ENCODE data around the gene PHACTR1. TPM values are rescaled to one million over a fixed set of nuclear protein-coding genes. Genes with fewer than 3 reads are reported as not detected.

The PHACTR1 gene
- total RNA-seq, 4 donors from 2014 or later, result 2.6 to 11.2 (median 4.9) TPM

GRCh38 chr6:13253272-13253671 lies 536.7 kb downstream of the PHACTR1 start:
- TF ChIP-seq CTCF (IDR thresholded peaks at IDR 0.05; ENCODE audit: low read depth), result no peak

GRCh38 chr6:13256266-13257001 lies 539.9 kb downstream of the PHACTR1 start:
- no peak for TF ChIP-seq CTCF (IDR thresholded peaks at IDR 0.05; ENCODE audit: low read depth)

- TF ChIP-seq CTCF (IDR thresholded peaks at IDR 0.05; ENCODE audit: low read depth), result no peak
Observed at GRCh38 chr6:13259393-13259792, 542.8 kb downstream of the PHACTR1 start.

DNA sequence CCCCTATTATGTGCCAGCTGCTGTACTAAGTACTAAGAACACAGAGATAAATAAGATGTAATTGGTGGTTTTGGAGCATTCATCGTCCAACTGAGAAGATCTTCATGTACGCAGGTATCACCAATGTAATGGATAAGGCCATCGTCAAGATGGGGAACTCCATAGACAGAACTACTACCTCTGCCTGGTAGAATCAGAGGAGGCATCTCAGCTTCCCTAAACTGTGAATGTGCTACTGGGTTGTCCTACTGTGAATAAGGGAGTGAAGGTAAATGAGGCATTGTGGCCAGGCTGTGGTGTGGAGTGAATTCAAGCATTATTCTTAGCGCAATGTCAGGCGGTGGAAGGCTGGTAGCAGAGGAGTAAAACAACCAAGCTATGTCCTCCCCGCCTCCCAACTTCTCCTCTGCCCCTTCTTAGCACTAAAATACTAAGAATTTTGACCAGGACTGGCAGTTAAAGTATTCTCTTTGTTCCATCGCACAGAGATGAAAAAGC lies 543.6 kb downstream of the PHACTR1 start:
- no peak for TF ChIP-seq CTCF (IDR thresholded peaks at IDR 0.05; ENCODE audit: low read depth)

GRCh38 chr6:13260831-13261230 lies 544.3 kb downstream of the PHACTR1 start:
- TF ChIP-seq CTCF (IDR thresholded peaks at IDR 0.05; ENCODE audit: low read depth), result no peak

DNA sequence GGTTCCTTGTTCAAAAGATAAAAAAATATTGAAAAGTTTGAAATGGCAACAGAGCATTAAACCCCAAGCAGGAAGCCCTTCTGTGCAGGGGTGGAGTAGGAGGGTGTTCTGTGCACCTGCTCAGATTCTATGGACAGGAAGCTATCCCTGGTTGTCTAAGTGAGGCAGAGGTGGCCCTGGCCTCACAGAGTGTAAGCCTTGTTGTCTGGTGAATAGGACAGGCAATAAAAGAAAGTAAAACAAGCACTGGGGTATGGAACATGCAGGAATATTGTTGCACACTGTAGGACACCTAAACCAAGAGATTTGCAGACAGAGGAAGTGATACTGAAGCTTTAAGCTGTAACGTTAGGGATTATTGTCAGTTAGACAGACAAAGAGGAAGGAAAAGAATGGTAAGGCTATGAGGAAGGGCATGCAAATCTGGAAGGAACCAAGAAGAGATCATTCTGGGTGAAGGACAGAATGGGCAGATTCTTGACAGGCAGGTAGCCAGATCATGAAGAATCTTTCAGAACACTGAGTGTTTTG lies 545.0 kb downstream of the PHACTR1 start:
- TF ChIP-seq CTCF (IDR thresholded peaks at IDR 0.05; ENCODE audit: low read depth), result no peak

- TF ChIP-seq CTCF (IDR thresholded peaks at IDR 0.05; ENCODE audit: low read depth), result no peak
Observed at GRCh38 chr6:13262302-13263230, 546.0 kb downstream of the PHACTR1 start.

Data from subcutaneous adipose tissue (tissue), 4 donors.